Heart right ventricle (tissue), 16 donors: Measurements from ENCODE around the gene DGKI. TPM values are rescaled to one million over a fixed set of nuclear protein-coding genes. Genes with fewer than 3 reads are reported as not detected.
A peak's percentile ranks its signal among the peaks of the same experiment; 100 is the strongest.

Source experiments
- ATAC-seq, 8 donors: fragments of 200-7000 bp; cut with Tn5 transposase; one replicate each; pipeline ENCODE4 v1.9.1; 2020; ENCODE audit warnings: mild to moderate bottlenecking in 8 of 8, moderate library complexity in 8 of 8, moderate number of reproducible peaks in 1 of 8
- DNase-seq, 2 donors: peaks; one replicate each; pipeline ENCODE4 v3.0.0-alpha.2; 2020
- H3K27ac ChIP-seq, 10 donors: fragments of 200-600 bp; sonication (generic) in 2 of 10; one replicate each; pipeline versions ENCODE4 v1.5.0 to v1.8.0; 2020 to 2022; ENCODE audit warnings: mild to moderate bottlenecking in 3 of 10
- H3K27me3 ChIP-seq, 7 donors: fragments of 200-600 bp; one replicate each; pipeline ENCODE4 v1.8.0; 2021 to 2022; ENCODE audit warnings: mild to moderate bottlenecking in 2 of 7
- H3K36me3 ChIP-seq, 9 donors: fragments of 200-600 bp; sonication (generic) in 1 of 9; one replicate each; pipeline versions ENCODE4 v1.5.0 to v1.8.0; 2020 to 2022; ENCODE audit warnings: mild to moderate bottlenecking in 2 of 9
- H3K4me1 ChIP-seq, 9 donors: fragments of 200-600 bp; sonication (generic) in 1 of 9; one replicate each; pipeline versions ENCODE4 v1.5.0 to v1.8.0; 2020 to 2022; ENCODE audit warnings: mild to moderate bottlenecking in 4 of 9
- H3K4me3 ChIP-seq, 10 donors: fragments of 200-600 bp; sonication (generic) in 2 of 10; one replicate each; pipeline versions ENCODE4 v1.5.0 to v1.8.0; 2020 to 2022; ENCODE audit warnings: mild to moderate bottlenecking in 7 of 10, moderate library complexity in 2 of 10
- H3K9me3 ChIP-seq, 11 donors: fragments of 200-600 bp in 10 of 11; sonication (generic) in 2 of 11; one replicate each; pipeline versions ENCODE4 v1.5.0 to v1.8.0; 2013 to 2022; ENCODE audit warnings: mild to moderate bottlenecking in 2 of 11, control low read depth in 1 of 11, moderate library complexity in 1 of 11
- CTCF ChIP-seq, 9 donors: fragments of 200-600 bp; sonication (generic) in 2 of 9; IDR thresholded peaks; one replicate each; pipeline versions ENCODE4 v1.5.0 to v1.8.0; 2021 to 2022; ENCODE audit warnings: antibody characterized with exemption in 9 of 9, mild to moderate bottlenecking in 5 of 9, moderate library complexity in 1 of 9
- WGBS, 2 donors: extraction: QIAGEN DNeasy Blood & Tissue Kit; methylation state at CpG; one replicate each; pipeline ENCODE4 v1.1.7; 2013; ENCODE audit warnings: inconsistent platforms in 1 of 2; 5-methylcytosine and 5-hydroxymethylcytosine counted together
- intact Hi-C, 10 donors: fragments of 100-400 bp; cut with DNase I; formaldehyde crosslinking; loops; one replicate each; pipeline versions ENCODE4 v1.11.1 to v1.14.2; 2022
- polyA plus RNA-seq, 2 donors: library from polyadenylated mRNA; stranded (reverse); fragments of 200-250 nt; gene quantifications; one replicate each; pipeline ENCODE4 v1.2.3, GENCODE V29; 2013
- total RNA-seq, 10 donors: library from RNA; stranded (reverse); fragmentation: NEBNext Ultra II Directional in 3 of 10; extraction: Animal tissue kit (Norgen Biotek cat#: 25700) in 3 of 10; gene quantifications; one replicate each; pipeline versions ENCODE4 v1.2.1 to v1.2.4, GENCODE V29; 2021 to 2023
- donor health status: Arrhythmogenic right ventricular cardiomyopathy.
- donor health status: ischemic (EF 13 %, LVEDD 7.1; RV severe dilation, severe dysfunction).
- donor health status: healthy with polysubstance abuse.
- donor health status: DM: no; HTN: yes; CAD: no.
- donor health status: DM: no; HTN: no; CAD: no.
- donor health status: ischemic (EF 25% LVEDD 6.9; RV normal size, moderate dysfunction).
- donor health status: ischemic (EF 25% LVEDD 5.7; RV mildly dilated, moderate dysfunction).
- donor health status: healthy.
- donor health status: DM: yes; HTN: yes; CAD: no.
- donor health status: Ischemic cardiomyopathy.
- donor health status: ischemic (EF 35%, LVEDD 5.7; RV mildly dilated, moderate dysfunction).
- donor health status: nonischemic (EF 11% LVEDD 7.7; RV severe dilation, severe dysfunction).
- donor health status: DM: yes; HTN: yes; CAD: no.
- donor health status: PGD.
- donor health status: ischemic (EF 29% LVEDD 5.4; RV normal size, mild dysfunction).
- donor health status: nonischemic (EF 23%, LVEDD 6.1; RV moderate dilation, normal function).

DGKI gene
- total and polyA plus RNA-seq, 12 donors = 0.16 to 2.6 (median 1.2) TPM

- H3K4me1 ChIP-seq = no peaks in the 10 kb centered on the region
- TF ChIP-seq CTCF (IDR thresholded peaks at IDR 0.05) = no peak
- 50 to 66% methylated on average over 3 of the region's 3 CpGs for WGBS, 2 donors
- H3K27ac ChIP-seq = no peak overlapping the region
- DNase-seq = no peak
- no peak overlapping the region for H3K4me3 ChIP-seq
- H3K27me3 ChIP-seq = peaks cover 0 to 20% (median 0%) of the 10 kb centered on the region in 7 donors
- no peaks in the 10 kb centered on the region for H3K9me3 ChIP-seq
- intact Hi-C loops = no loop called here
- H3K36me3 ChIP-seq = no peaks in the 10 kb centered on the region
- ATAC-seq = no peak
Observed at GRCh38 chr7:137628216-137628615, 218.6 kb downstream of the DGKI start.

GRCh38 chr7:137626469-137627067, 220.2 kb downstream of the DGKI start:
- Histone ChIP-seq H3K36me3 (no peaks in the 10 kb centered on the region), H3K27me3 (peaks cover 0 to 20% (median 0%) of the 10 kb centered on the region in 7 donors), H3K9me3 (no peaks in the 10 kb centered on the region), H3K4me3 (no peak overlapping the region), H3K4me1 (no peaks in the 10 kb centered on the region), H3K27ac (no peak overlapping the region)
- 15 to 17% methylated on average over 8 of the region's 8 CpGs for WGBS, 2 donors
- ATAC-seq = peak in 3 of 8 donors; percentile 30 to 63 (median 38)
- peak in 1 of 2 donors; percentile 36 for DNase-seq
- intact Hi-C loops = no loop called here
- TF ChIP-seq CTCF (IDR thresholded peaks at IDR 0.05) = peak; percentile 27 to 78 (median 68)

GRCh38 chr7:137625197-137625596, 221.6 kb downstream of the DGKI start:
- no peak for ATAC-seq
- H3K4me3 ChIP-seq = no peak overlapping the region
- H3K27ac ChIP-seq = no peak overlapping the region
- peaks cover 0 to 20% (median 0%) of the 10 kb centered on the region in 7 donors for H3K27me3 ChIP-seq
- no peaks in the 10 kb centered on the region for H3K9me3 ChIP-seq
- TF ChIP-seq CTCF (IDR thresholded peaks at IDR 0.05) = no peak
- whole genome bisulfite sequencing, 2 donors = 83 to 85% methylated on average over 7 of the region's 7 CpGs
- intact Hi-C loops = no loop called here
- DNase-seq = no peak
- no peaks in the 10 kb centered on the region for H3K36me3 ChIP-seq
- no peaks in the 10 kb centered on the region for H3K4me1 ChIP-seq

- ATAC-seq (no peak), DNase-seq (no peak)
- no peak overlapping the region for H3K4me3 ChIP-seq
- WGBS, 2 donors = 73 to 75% methylated on average over 1 of the region's 1 CpG
- no peaks in the 10 kb centered on the region for H3K36me3 ChIP-seq
- TF ChIP-seq CTCF (IDR thresholded peaks at IDR 0.05) = no peak
- no peaks in the 10 kb centered on the region for H3K9me3 ChIP-seq
- no peak overlapping the region for H3K27ac ChIP-seq
- no peaks in the 10 kb centered on the region for H3K4me1 ChIP-seq
- intact Hi-C loops = no loop called here
- no peaks in the 10 kb centered on the region for H3K27me3 ChIP-seq
Observed at GRCh38 chr7:137619181-137619580, 227.6 kb downstream of the DGKI start.
